CD1c-positive myeloid dendritic cell (primary cell): ENCODE measurements around the gene C6orf47.

Experiments
- DNase-seq: peaks from one replicate; pipeline ENCODE4 v3.0.0-alpha.2; 2016; ENCODE audit errors: extremely low spot score

C6orf47 gene

DNA sequence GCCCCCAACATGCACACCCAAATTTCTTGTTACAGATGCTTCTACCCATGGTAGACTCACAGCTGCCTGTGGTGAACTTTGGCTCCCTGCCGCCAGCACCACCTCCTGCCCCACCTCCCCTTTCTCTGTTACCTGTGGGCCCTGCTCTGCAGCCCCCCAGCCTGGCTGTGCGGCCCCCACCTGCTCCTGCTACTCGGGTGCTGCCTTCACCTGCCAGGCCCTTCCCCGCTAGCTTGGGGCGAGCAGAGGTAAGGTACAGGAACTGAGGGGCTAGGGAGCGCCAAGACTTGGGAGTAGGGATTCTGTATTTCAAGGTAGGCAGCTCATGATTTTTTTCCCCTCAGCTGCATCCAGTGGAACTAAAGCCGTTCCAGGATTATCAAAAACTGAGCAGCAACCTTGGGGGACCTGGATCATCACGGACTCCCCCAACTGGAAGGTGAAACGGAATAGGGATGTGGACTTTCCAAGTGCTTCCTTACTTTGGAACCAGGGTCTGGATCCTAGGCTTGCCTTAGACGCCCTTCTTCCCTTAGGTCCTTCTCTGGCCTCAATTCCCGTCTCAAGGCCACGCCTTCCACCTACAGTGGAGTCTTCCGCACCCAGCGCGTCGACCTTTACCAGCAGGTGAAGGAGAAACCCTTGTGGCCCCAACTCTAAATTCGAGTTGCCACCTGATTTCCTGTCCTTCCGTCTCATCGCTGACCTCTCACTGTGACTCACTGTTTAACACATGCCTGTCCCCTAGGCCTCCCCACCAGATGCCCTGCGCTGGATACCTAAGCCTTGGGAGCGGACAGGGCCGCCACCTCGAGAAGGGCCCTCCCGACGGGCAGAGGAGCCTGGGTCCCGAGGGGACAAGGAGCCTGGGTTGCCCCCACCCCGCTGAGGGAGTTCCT, 23.6 kb downstream of the C6orf47 start:
- DNase-seq, result no peak

- no peak for DNase-seq
These were observed 25.5 kb downstream of the C6orf47 start for GRCh38 chr6:31634969-31635575.

GRCh38 chr6:31634131-31634530, 26.4 kb downstream of the C6orf47 start:
- DNase-seq, result no peak

DNA sequence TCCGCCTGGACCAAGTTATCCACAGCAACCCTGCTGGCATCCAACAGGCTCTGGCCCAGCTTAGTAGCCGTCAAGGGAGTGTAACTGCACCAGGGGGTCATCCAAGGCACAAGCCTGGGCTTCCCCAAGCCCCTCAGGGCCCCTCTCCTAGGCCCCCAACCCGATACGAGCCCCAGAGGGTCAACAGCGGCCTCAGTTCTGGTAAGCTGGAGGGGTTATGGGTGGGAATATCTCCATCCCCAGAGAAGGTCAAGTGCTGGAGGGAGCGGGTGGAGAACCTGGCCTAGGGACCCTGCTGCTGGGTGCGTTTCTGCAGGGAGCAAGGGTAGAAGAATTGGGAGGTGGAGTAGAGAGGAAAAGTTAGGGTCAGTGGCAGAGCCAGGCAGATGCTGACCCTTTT, 27.1 kb downstream of the C6orf47 start:
- DNase-seq, result no peak

GRCh38 chr6:31632279-31632946, 28.2 kb downstream of the C6orf47 start:
- no peak for DNase-seq

GRCh38 chr6:31631681-31632278, 28.8 kb downstream of the C6orf47 start:
- no peak for DNase-seq

DNA sequence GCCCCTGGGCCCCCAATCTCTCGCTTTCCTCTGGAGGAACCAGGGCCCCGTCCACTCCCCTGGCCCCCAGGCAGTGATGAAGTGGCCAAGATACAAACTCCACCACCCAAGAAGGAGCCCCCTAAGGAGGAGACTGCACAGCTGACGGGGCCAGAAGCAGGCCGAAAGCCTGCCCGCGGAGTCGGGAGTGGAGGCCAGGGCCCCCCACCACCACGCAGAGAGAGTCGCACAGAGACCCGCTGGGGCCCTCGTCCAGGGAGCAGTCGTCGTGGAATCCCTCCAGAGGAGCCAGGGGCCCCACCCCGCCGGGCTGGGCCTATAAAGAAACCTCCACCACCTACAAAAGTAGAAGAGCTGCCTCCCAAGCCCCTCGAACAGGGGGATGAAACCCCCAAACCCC, 29.4 kb downstream of the C6orf47 start:
- no peak for DNase-seq

DNA sequence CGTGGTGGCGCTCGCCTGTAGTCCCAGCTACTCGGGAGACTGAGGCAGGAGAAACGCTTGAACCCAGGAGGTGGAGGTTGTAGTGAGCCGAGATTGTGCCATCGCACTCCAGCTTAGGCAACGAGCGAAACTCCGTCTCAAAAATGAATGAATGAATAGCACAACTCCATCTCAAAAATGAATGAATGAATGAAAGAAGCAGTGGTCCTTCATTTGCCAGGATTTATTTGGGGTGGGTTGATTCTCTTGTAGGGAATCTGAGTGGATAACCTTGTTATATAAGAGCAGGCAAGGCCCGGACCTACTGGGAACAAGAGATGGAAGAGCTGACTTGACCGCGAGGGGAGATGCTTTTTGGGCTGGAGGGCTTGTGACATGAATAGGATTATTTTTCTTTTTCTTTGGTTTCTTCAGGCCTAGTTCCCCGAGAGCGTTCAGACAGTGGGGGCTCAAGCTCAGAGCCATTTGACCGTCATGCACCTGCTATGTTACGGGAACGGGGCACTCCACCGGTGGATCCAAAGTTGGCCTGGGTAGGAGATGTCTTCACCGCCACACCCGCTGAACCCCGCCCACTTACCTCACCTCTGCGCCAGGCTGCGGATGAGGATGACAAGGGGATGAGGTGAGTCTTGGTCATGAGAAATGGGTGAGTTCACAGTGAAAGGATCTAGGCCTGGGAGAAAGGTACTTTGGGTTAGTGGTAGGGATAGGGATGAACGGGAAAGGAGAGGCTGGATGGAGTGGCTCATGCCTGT, 30.2 kb downstream of the C6orf47 start:
- DNase-seq, result no peak

GRCh38 chr6:31629014-31629413, 31.6 kb downstream of the C6orf47 start:
- no peak for DNase-seq

GRCh38 chr6:31627690-31628287, 32.8 kb downstream of the C6orf47 start:
- DNase-seq, result no peak

DNA sequence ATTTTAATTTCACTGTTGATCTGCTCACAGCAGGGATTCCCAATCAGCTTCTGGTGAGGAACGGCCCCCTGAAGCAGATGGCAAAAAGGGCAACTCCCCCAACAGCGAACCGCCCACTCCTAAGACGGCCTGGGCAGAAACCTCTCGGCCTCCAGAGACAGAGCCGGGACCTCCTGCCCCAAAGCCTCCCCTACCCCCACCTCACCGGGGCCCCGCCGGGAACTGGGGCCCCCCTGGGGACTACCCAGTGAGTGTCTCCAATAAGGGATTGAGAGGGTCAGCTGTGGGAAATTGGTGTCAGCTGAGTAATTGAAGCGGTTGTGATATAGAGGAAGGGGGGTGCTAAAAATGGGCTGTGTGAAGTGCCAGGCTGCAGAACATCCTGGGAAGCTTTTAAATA, 33.6 kb downstream of the C6orf47 start:
- DNase-seq, result no peak

GRCh38 chr6:31624070-31624469, 36.5 kb downstream of the C6orf47 start:
- no peak for DNase-seq

GRCh38 chr6:31622684-31623091, 37.9 kb downstream of the C6orf47 start:
- peak; percentile 53 for DNase-seq

GRCh38 chr6:31621991-31622390, 38.6 kb downstream of the C6orf47 start:
- DNase-seq, result no peak

DNA sequence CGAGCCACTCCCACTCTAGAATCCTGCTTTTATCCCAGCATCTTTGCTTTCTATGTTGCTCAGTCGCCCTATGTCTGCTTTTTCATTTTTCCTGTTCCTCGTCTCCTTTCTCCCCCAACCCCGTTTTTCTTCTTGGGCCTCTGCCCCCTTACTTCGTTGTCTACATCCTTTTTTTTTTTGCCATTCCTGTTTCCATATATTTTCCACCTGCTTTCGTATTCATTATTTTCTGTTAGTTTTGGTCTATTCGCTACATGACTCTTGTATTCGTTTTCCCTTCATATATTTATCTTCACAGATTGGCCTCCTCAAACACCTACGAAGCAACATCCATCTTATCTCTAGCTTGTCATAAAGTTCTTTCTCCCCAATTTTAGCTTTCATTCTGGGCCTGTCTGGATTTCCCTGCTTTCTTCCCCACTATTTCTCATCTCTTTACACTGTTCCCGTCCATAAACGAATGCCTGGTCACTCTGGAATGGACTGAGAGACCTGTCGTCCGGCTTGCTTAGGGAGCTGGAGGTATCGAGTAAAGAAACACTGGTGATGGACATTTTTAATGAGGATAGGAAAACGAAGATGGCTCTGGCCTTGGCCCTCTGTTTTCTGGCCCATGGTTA, 39.1 kb downstream of the C6orf47 start:
- no peak for DNase-seq

DNA sequence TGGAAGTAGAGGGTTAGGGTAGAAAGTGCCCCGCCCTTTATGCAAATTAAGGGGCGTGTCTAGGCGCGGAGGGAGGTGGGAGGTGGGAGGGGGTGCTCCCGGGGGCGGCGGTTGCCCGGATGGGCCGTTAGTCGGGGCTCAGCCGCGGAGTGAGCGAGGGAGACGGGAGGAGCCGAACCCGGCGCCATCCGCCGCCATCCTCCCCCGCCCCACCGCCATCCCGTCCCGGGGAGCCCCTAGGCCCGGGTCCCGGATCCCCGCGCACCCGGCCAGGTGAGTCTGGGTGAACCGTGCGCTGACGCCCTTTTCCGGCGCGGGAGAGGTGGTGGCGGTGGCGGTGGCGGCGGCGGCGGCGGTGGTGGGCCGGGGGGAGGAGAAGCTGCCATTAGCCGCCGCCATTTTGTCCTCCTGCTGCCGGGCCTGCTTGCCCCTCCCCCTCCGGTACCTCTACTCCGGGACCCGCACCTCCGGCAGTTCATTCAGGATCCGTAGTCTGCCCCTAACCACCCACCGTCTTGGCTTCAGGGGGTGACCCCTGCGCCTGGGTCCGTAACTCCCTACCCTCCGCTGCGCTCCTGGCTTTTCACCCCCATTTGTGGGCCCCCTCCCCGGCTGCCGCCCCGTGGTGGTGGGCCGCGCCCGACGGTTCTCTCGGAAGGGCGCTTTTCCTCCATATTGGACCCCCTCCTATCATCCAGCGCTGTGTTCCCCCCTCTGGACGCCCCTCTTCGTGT, 39.8 kb downstream of the C6orf47 start, which contains the start of gene PRRC2A:
PRRC2A (plus strand) TSS at position 130 of the 734 bp plus-strand sequence. CDS start 2,075 bp downstream, outside the sequence.
- no peak for DNase-seq

DNA sequence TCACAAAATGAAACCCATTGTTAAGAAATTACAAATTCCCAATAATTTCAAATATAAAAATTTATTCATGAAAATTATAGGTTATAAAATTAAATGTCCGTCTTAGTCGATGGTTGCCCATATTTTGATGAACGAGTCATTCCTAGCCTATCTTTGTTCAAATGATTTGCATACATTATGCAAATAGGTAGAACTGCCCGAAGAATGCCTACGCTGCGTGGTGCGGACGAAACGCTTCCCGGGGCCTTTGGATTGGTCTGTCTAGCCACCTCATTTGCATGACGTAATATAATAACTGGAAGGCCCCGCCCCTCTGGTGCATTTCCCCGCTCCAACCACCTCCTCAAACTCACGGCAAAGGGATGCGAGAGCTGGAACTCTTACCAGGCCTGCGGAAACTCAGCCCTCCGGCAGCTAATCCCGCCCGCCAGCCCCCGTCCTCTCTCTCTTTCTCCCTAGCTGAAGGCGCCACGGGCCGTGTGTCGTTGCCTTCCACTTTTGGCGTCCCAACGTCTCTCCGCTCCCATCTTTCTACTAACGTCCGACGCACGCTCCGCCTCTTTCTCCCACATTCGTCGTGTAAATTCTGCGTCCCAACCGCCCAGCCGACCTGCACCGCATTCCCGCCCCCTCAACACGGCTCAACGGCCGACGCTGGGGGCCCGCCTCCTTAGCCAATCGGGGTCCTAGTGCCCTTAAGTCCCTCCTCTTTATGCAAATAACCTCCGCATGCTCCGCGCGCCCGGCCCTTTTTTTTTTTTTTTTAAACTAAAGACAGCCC, 40.6 kb downstream of the C6orf47 start:
- DNase-seq, result peak; percentile 99

- DNase-seq, result no peak
These were observed 43.6 kb downstream of the C6orf47 start for GRCh38 chr6:31617010-31617409.

- peak; percentile 34 for DNase-seq
These were observed 44.8 kb downstream of the C6orf47 start for GRCh38 chr6:31615748-31616147.
